Measurements from ENCODE around the gene ACP7.

DNA sequence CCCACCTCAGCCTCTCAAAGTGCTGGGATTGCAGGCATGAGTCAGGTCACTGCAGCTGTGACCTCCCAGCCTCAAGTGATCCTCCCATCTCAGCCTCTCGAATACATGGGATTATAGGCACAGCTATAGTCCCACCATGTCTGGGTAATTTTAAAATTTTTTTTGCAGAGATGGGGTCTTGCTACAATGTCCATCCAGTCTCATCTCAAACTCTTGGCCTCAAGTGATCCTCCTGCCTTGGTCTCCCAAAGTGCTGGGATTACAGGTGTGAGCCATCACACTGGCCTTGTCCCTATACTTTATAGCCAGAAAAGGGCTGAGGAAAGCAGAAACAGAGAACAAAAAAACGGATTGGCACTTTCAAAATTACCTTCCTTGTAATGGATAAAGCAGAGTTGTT lies 47.0 kb upstream of the ACP7 start:
- TF ChIP-seq, protein P1, sequence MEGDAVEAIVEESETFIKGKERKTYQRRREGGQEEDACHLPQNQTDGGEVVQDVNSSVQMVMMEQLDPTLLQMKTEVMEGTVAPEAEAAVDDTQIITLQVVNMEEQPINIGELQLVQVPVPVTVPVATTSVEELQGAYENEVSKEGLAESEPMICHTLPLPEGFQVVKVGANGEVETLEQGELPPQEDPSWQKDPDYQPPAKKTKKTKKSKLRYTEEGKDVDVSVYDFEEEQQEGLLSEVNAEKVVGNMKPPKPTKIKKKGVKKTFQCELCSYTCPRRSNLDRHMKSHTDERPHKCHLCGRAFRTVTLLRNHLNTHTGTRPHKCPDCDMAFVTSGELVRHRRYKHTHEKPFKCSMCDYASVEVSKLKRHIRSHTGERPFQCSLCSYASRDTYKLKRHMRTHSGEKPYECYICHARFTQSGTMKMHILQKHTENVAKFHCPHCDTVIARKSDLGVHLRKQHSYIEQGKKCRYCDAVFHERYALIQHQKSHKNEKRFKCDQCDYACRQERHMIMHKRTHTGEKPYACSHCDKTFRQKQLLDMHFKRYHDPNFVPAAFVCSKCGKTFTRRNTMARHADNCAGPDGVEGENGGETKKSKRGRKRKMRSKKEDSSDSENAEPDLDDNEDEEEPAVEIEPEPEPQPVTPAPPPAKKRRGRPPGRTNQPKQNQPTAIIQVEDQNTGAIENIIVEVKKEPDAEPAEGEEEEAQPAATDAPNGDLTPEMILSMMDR (IDR thresholded peaks at IDR 0.05), result no peak
- TF ChIP-seq USF2 (IDR thresholded peaks at IDR 0.05) (no peak), POLR2A (IDR thresholded peaks at IDR 0.05; ENCODE audit: low read length) (no peak), JUN (IDR thresholded peaks at IDR 0.05) (no peak), SMC3 (IDR thresholded peaks at IDR 0.05) (no peak), MAX (IDR thresholded peaks at IDR 0.05) (no peak), ZNF302 (CRISPR knock-in tag; IDR thresholded peaks at IDR 0.05) (no peak), NR3C1 (IDR thresholded peaks at IDR 0.05) (no peak), CHD4 (IDR thresholded peaks at IDR 0.05; ENCODE audit: borderline replicate concordance) (no peak), KDM1A (IDR thresholded peaks at IDR 0.05; ENCODE audit: low read depth) (no peak), ESRRA (IDR thresholded peaks at IDR 0.05; ENCODE audit: borderline replicate concordance, low read length) (no peak), CHD2 (IDR thresholded peaks at IDR 0.05; ENCODE audit: low read length, partially characterized antibody) (no peak), EP300 (IDR thresholded peaks at IDR 0.05) (no peak)
- TF ChIP-seq, protein P2, sequence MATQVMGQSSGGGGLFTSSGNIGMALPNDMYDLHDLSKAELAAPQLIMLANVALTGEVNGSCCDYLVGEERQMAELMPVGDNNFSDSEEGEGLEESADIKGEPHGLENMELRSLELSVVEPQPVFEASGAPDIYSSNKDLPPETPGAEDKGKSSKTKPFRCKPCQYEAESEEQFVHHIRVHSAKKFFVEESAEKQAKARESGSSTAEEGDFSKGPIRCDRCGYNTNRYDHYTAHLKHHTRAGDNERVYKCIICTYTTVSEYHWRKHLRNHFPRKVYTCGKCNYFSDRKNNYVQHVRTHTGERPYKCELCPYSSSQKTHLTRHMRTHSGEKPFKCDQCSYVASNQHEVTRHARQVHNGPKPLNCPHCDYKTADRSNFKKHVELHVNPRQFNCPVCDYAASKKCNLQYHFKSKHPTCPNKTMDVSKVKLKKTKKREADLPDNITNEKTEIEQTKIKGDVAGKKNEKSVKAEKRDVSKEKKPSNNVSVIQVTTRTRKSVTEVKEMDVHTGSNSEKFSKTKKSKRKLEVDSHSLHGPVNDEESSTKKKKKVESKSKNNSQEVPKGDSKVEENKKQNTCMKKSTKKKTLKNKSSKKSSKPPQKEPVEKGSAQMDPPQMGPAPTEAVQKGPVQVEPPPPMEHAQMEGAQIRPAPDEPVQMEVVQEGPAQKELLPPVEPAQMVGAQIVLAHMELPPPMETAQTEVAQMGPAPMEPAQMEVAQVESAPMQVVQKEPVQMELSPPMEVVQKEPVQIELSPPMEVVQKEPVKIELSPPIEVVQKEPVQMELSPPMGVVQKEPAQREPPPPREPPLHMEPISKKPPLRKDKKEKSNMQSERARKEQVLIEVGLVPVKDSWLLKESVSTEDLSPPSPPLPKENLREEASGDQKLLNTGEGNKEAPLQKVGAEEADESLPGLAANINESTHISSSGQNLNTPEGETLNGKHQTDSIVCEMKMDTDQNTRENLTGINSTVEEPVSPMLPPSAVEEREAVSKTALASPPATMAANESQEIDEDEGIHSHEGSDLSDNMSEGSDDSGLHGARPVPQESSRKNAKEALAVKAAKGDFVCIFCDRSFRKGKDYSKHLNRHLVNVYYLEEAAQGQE (IDR thresholded peaks at IDR 0.05), result no peak

Data from A549 (cell line).